Fibroblast of skin of right biceps (primary cell): ENCODE data around the gene NANS.
A peak's percentile ranks its signal among the peaks of the same experiment; 100 is the strongest.
"Not testable (repeated sequence)": the region's sequence is repeated elsewhere in the genome, so short reads cannot be mapped to it uniquely, and the experiment has no call there.

Experiments
- DNase-seq: peaks from one replicate; pipeline ENCODE4 v3.0.0-alpha.2; 2013

NANS gene

GRCh38 chr9:98104445-98104881, 47.9 kb downstream of the NANS start:
- DNase-seq: no peak

GRCh38 chr9:98105006-98105405, 48.5 kb downstream of the NANS start:
- DNase-seq: no peak

GRCh38 chr9:98107926-98108325, 51.4 kb downstream of the NANS start:
- DNase-seq: no peak

GRCh38 chr9:98108531-98109031, 52.0 kb downstream of the NANS start:
- DNase-seq: no peak

GRCh38 chr9:98109052-98109451, 52.5 kb downstream of the NANS start:
- DNase-seq: no peak

- DNase-seq: not testable (repeated sequence)
Measured at GRCh38 chr9:98117097-98117496, 60.6 kb downstream of the NANS start.

GRCh38 chr9:98117984-98118639, 61.6 kb downstream of the NANS start:
- peak; percentile 33 for DNase-seq

- DNase-seq: peak; percentile 70
Measured at GRCh38 chr9:98118640-98119601, 62.4 kb downstream of the NANS start, which contains the start of gene TRIM14. TSS of gene TRIM14 (minus strand) at chr9:98119222. CDS start at chr9:98119188, 34 bp downstream.

GRCh38 chr9:98120476-98120875, 63.9 kb downstream of the NANS start:
- no peak for DNase-seq

GRCh38 chr9:98121058-98121457, 64.5 kb downstream of the NANS start:
- DNase-seq: peak; percentile 13

- DNase-seq: not testable (repeated sequence)
Measured at GRCh38 chr9:98124091-98124490, 67.6 kb downstream of the NANS start.

GRCh38 chr9:98124637-98125426, 68.3 kb downstream of the NANS start:
- DNase-seq: no peak

GRCh38 chr9:98127226-98127625, 70.7 kb downstream of the NANS start:
- no peak for DNase-seq

GRCh38 chr9:98128316-98128715, 71.8 kb downstream of the NANS start:
- DNase-seq: no peak

GRCh38 chr9:98129451-98129881, 72.9 kb downstream of the NANS start:
- DNase-seq: no peak

- not testable (repeated sequence) for DNase-seq
Measured at GRCh38 chr9:98130060-98130459, 73.5 kb downstream of the NANS start.

- no peak for DNase-seq
Measured at GRCh38 chr9:98130576-98131228, 74.2 kb downstream of the NANS start.

- DNase-seq: no peak
Measured at GRCh38 chr9:98132158-98132557, 75.6 kb downstream of the NANS start.
